RWPE2 (cell line): ENCODE measurements around the gene GJA1.
"Not testable (repeated sequence)": the region's sequence is repeated elsewhere in the genome, so short reads cannot be mapped to it uniquely, and the experiment has no call there.

Experiments
- ATAC-seq: fragments of 200-7000 bp; cut with Tn5 transposase; 3 replicates; pipeline ENCODE4 v1.9.1; 2021; ENCODE audit warnings: low read depth
- DNase-seq: peaks from one replicate; pipeline ENCODE4 v3.0.0-alpha.2; 2020; ENCODE audit warnings: low spot score
- H3K27ac ChIP-seq: fragments of 450-650 bp; 2 replicates; pipeline ENCODE4 v1.5.1; 2017; ENCODE audit warnings: mild to moderate bottlenecking; ENCODE audit not compliant: poor library complexity, severe bottlenecking
- H3K27me3 ChIP-seq: fragments of 250-450 bp; sonication (Bioruptor Pico); 2 replicates; pipeline ENCODE4 v1.5.1; 2021; ENCODE audit warnings: mild to moderate bottlenecking, moderate library complexity; ENCODE audit not compliant: insufficient read depth, poor library complexity, severe bottlenecking
- H3K36me3 ChIP-seq: fragments of 250-450 bp; sonication (Bioruptor Pico); 2 replicates; pipeline ENCODE4 v1.5.1; 2020; ENCODE audit warnings: low read depth, mild to moderate bottlenecking, moderate library complexity
- H3K4me1 ChIP-seq: fragments of 250-450 bp; sonication (Bioruptor Pico); 2 replicates; pipeline ENCODE4 v1.5.1; 2021; ENCODE audit warnings: mild to moderate bottlenecking, moderate library complexity; ENCODE audit not compliant: insufficient read depth, poor library complexity, severe bottlenecking
- H3K4me3 ChIP-seq: fragments of 250-450 bp; sonication (Bioruptor Pico); 2 replicates; pipeline ENCODE4 v1.5.1; 2021; ENCODE audit warnings: mild to moderate bottlenecking, moderate library complexity; ENCODE audit not compliant: severe bottlenecking
- H3K9me3 ChIP-seq: fragments of 250-450 bp; sonication (Bioruptor Pico); 2 replicates; pipeline ENCODE4 v1.5.1; 2021; ENCODE audit warnings: mild to moderate bottlenecking, moderate library complexity; ENCODE audit not compliant: severe bottlenecking
- TF ChIP-seq, protein P1 (sequence below): fragments of 450-650 bp; IDR thresholded peaks from one replicate; pipeline ENCODE4 v1.5.1; 2017; ENCODE audit warnings: mild to moderate bottlenecking, moderate library complexity; ENCODE audit not compliant: poor library complexity, severe bottlenecking

Gene GJA1

DNA sequence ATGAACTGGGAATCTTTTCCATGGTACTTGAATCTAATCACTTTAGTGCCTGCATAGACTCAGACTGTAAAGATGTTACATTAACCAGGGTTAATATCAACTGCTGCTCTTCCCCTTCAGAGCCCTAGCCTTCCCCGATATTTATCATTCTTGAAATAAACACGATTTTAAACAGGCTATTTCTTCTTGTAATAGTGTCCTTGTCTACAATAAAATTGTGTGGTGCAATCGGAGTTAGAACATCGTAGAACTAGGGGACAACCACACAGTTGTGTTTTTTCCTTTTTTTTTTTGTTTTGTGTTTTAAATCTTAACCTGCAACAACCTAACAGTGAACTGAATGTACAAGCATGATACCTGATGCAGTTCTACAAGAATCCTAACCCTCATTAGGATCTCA, 4.5 kb downstream of the GJA1 start:
- no peak overlapping the region for H3K4me3 ChIP-seq
- TF ChIP-seq, protein P1, sequence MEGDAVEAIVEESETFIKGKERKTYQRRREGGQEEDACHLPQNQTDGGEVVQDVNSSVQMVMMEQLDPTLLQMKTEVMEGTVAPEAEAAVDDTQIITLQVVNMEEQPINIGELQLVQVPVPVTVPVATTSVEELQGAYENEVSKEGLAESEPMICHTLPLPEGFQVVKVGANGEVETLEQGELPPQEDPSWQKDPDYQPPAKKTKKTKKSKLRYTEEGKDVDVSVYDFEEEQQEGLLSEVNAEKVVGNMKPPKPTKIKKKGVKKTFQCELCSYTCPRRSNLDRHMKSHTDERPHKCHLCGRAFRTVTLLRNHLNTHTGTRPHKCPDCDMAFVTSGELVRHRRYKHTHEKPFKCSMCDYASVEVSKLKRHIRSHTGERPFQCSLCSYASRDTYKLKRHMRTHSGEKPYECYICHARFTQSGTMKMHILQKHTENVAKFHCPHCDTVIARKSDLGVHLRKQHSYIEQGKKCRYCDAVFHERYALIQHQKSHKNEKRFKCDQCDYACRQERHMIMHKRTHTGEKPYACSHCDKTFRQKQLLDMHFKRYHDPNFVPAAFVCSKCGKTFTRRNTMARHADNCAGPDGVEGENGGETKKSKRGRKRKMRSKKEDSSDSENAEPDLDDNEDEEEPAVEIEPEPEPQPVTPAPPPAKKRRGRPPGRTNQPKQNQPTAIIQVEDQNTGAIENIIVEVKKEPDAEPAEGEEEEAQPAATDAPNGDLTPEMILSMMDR = no peak
- H3K4me1 ChIP-seq = peaks cover 12% of the 10 kb centered on the region

DNA sequence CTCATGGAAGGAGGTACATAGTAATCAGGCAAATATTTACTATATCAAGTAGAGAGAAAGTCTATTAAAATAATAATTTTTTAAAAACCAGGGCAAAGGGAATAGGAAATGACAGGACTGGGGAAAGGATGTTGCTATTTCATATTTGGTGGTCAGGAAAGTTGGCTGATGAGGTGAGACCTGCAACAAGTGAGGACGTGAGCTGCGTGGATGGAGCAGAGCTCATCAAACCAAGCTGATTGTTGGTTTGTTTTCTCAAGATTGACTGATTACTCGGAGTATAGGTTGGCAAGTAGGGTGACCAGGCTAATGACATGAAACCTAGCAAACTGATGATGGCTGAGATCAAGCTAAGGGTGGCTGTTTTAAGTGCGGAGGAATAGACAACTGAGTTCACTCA, 6.0 kb downstream of the GJA1 start:
- Histone ChIP-seq H3K27ac (no peak overlapping the region), H3K9me3 (no peaks in the 10 kb centered on the region), H3K4me3 (no peak overlapping the region), H3K27me3 (no peaks in the 10 kb centered on the region), H3K4me1 (peaks cover 12% of the 10 kb centered on the region), H3K36me3 (peaks cover 3% of the 10 kb centered on the region; the same call in 1 of the 2 replicates)
- no peak for DNase-seq
- TF ChIP-seq, protein P1 = no peak
- no peak for ATAC-seq

More for the DNA sequence above, 4.5 kb downstream of the GJA1 start:
- no peak for DNase-seq
- H3K36me3 ChIP-seq = peaks cover 3% of the 10 kb centered on the region; the same call in 1 of the 2 replicates
- no peak overlapping the region for H3K27ac ChIP-seq
- no peak for ATAC-seq
- H3K27me3 ChIP-seq = no peaks in the 10 kb centered on the region
- H3K9me3 ChIP-seq = no peaks in the 10 kb centered on the region

DNA sequence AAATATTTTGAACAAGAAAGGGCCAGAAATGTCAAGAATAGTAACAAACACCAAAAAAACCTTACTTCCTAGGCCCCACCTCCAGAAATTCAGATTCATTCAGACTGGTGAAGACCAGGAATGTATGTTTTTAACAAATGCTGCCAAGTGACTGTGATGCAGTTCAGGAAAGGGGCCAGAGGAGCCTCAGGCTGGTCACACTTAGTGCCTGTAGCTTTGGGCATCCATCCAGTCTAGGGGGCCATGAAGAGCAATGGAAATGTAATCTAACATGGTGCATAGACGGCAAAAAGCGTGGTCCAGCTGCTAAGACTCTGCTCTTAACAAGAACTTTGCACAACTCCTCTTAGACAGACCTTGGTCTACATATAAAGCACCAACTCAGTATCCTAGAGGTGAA, 7.1 kb downstream of the GJA1 start:
- H3K4me3 ChIP-seq = no peak overlapping the region
- no peak for DNase-seq
- peaks cover 12% of the 10 kb centered on the region for H3K4me1 ChIP-seq
- peaks cover 3% of the 10 kb centered on the region; the same call in 1 of the 2 replicates for H3K36me3 ChIP-seq
- H3K27me3 ChIP-seq = no peaks in the 10 kb centered on the region
- TF ChIP-seq, protein P1 = no peak
- no peak for ATAC-seq
- no peak overlapping the region for H3K27ac ChIP-seq
- no peaks in the 10 kb centered on the region for H3K9me3 ChIP-seq

DNA sequence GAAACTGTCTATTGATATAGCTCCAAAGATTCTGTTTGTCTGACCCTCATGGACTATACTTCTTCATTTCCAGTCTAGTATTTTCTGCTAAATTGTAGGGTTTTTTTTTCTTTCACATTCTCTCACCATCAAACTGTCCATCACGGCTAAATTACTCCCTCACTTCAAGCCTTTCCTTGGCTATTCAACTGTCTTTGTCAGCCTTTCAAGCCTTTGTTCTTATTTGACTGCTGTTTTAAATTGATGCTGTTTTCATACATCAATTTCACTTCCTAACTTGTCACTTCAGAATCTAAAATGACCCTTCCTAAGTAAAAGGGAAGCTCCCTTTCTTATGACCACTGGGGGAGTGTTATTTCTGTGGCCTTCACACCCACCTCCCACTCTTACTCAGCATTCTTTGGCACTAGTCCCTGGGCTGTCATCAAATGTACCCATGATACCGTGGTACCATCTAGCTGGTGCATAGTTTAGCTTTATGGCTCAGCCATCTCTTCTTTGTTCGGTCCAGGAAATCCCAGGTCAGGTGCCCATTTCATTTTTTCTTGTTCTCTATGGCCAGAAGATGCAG, 8.6 kb downstream of the GJA1 start:
- Histone ChIP-seq H3K4me3 (no peak overlapping the region), H3K27ac (no peak overlapping the region), H3K4me1 (peaks cover 5% of the 10 kb centered on the region), H3K36me3 (peaks cover 3% of the 10 kb centered on the region; the same call in 1 of the 2 replicates), H3K27me3 (no peaks in the 10 kb centered on the region), H3K9me3 (no peaks in the 10 kb centered on the region)
- TF ChIP-seq, protein P1 = no peak
- no peak for ATAC-seq
- no peak for DNase-seq

DNA sequence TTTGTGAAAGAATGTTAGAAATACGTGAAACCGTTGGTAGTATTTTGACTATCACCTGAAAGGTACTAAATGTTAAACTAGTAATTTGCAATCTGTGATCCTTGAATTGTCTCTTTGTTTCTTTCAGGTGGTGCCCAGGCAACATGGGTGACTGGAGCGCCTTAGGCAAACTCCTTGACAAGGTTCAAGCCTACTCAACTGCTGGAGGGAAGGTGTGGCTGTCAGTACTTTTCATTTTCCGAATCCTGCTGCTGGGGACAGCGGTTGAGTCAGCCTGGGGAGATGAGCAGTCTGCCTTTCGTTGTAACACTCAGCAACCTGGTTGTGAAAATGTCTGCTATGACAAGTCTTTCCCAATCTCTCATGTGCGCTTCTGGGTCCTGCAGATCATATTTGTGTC, 11.3 kb downstream of the GJA1 start:
- not testable (repeated sequence) for ATAC-seq, DNase-seq, H3K36me3 ChIP-seq

DNA sequence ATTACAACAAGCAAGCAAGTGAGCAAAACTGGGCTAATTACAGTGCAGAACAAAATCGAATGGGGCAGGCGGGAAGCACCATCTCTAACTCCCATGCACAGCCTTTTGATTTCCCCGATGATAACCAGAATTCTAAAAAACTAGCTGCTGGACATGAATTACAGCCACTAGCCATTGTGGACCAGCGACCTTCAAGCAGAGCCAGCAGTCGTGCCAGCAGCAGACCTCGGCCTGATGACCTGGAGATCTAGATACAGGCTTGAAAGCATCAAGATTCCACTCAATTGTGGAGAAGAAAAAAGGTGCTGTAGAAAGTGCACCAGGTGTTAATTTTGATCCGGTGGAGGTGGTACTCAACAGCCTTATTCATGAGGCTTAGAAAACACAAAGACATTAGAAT, 12.3 kb downstream of the GJA1 start:
- not testable (repeated sequence) for H3K4me3 ChIP-seq, DNase-seq, H3K36me3 ChIP-seq, H3K27me3 ChIP-seq, H3K27ac ChIP-seq, H3K4me1 ChIP-seq, ATAC-seq, H3K9me3 ChIP-seq

More for the DNA sequence above, 11.3 kb downstream of the GJA1 start:
- not testable (repeated sequence) for H3K27me3 ChIP-seq, H3K4me1 ChIP-seq, H3K9me3 ChIP-seq, H3K27ac ChIP-seq, H3K4me3 ChIP-seq

DNA sequence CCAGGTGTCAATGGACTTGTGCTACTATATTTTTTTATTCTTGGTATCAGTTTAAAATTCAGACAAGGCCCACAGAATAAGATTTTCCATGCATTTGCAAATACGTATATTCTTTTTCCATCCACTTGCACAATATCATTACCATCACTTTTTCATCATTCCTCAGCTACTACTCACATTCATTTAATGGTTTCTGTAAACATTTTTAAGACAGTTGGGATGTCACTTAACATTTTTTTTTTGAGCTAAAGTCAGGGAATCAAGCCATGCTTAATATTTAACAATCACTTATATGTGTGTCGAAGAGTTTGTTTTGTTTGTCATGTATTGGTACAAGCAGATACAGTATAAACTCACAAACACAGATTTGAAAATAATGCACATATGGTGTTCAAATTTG, 13.1 kb downstream of the GJA1 start:
- DNase-seq, ATAC-seq, H3K4me1 ChIP-seq, H3K27ac ChIP-seq, H3K9me3 ChIP-seq, H3K4me3 ChIP-seq, H3K36me3 ChIP-seq, H3K27me3 ChIP-seq: not testable (repeated sequence)
